Transverse colon (tissue), 4 donors: ENCODE results near the gene USP48. TPM values are rescaled to one million over a fixed set of nuclear protein-coding genes. Genes with fewer than 3 reads are reported as not detected.

Experiments used
- DNase-seq: peaks from one replicate; pipeline ENCODE4 v3.0.0-alpha.2; 2019
- H3K27ac ChIP-seq, 4 donors: fragments of 200-600 bp; sonication (generic); 2 replicates each; pipeline ENCODE4 v1.5.1; 2016 to 2018; ENCODE audit warnings: inconsistent platforms in 4 of 4
- H3K27me3 ChIP-seq: fragments of 200-600 bp; sonication (generic); 2 replicates; pipeline ENCODE4 v1.5.1; 2017; ENCODE audit warnings: inconsistent platforms
- H3K36me3 ChIP-seq, 4 donors: fragments of 200-600 bp; sonication (generic); 2 replicates each; pipeline ENCODE4 v1.5.1; 2017 to 2019; ENCODE audit warnings: inconsistent platforms in 4 of 4
- H3K4me1 ChIP-seq, 4 donors: fragments of 200-600 bp; sonication (generic); 2 replicates each; pipeline ENCODE4 v1.5.1; 2017 to 2020; ENCODE audit warnings: inconsistent platforms in 4 of 4
- H3K4me3 ChIP-seq, 4 donors: fragments of 200-600 bp; sonication (generic); 1 replicate in 1 of 4; 2 replicates in 3 of 4; pipeline versions ENCODE4 v1.5.1 to v1.6.1; 2017 to 2019; ENCODE audit warnings: inconsistent platforms in 4 of 4
- H3K9me3 ChIP-seq, 2 donors: fragments of 200-600 bp; sonication (generic); 2 replicates each; pipeline ENCODE4 v1.5.1; 2017 to 2019; ENCODE audit warnings: inconsistent platforms in 2 of 2
- CTCF ChIP-seq, 5 experiments: fragments of 200-600 bp in 3 of 5; fragments of 450-650 bp in 2 of 5; sonication (generic) in 3 of 5; IDR thresholded peaks; 1 replicate in 2 of 5; 2 replicates in 3 of 5; pipeline ENCODE4 v1.5.1; 2016 to 2017; ENCODE audit warnings: antibody characterized with exemption in 5 of 5, inconsistent platforms in 3 of 5, mild to moderate bottlenecking in 2 of 5, moderate library complexity in 1 of 5
- EP300 ChIP-seq: sonication (generic); formaldehyde crosslinking; IDR thresholded peaks from one replicate; pipeline ENCODE4 v1.6.1; 2017; ENCODE audit warnings: antibody characterized with exemption, low read depth
- POLR2A ChIP-seq: fragments of 450-650 bp; IDR thresholded peaks from one replicate; pipeline ENCODE4 v1.6.1; 2016; ENCODE audit warnings: antibody characterized with exemption, mild to moderate bottlenecking, moderate library complexity
- POLR2AphosphoS5 ChIP-seq, 3 donors: sonication (generic); formaldehyde crosslinking; IDR thresholded peaks; one replicate each; pipeline ENCODE4 v1.6.1; 2016; ENCODE audit warnings: antibody characterized with exemption in 3 of 3
- WGBS, 2 donors: methylation state at CpG; one replicate each; pipeline ENCODE4 v1.1.5; 2018; ENCODE audit warnings: low coverage in 1 of 2; 5-methylcytosine and 5-hydroxymethylcytosine counted together
- in situ Hi-C, 4 donors: fragments of 200-750 bp; cut with MboI; loops; one replicate each; pipeline versions ENCODE4 v1.15.0 to v1.15.1; 2017; ENCODE audit warnings: low sequenced_read_pairs in 3 of 4, low pct_ligation_motif_present in 1 of 4, low pct_unique_long_range_greater_than_20kb in 1 of 4
- intact Hi-C: fragments of 100-400 bp; cut with DNase I; formaldehyde crosslinking; loops from one replicate; pipeline ENCODE4 v1.15.1; 2023; ENCODE audit warnings: low total_unique reads
- total RNA-seq, 4 donors: library from RNA; depleted of rRNA; stranded (reverse); fragments of >200 nt; gene quantifications; one replicate each; pipeline ENCODE4 v1.1.0, GENCODE V29; 2016

Gene USP48
- total RNA-seq, 4 donors from 2014 or later, result 48.4 to 87.3 (median 51.4) TPM

GRCh38 chr1:21816602-21817302, 33.8 kb upstream of the USP48 start:
- DNase-seq, result no peak
- TF ChIP-seq CTCF (IDR thresholded peaks at IDR 0.05), result no peak
- no peak for TF ChIP-seq EP300
- TF ChIP-seq POLR2AphosphoS5 (IDR thresholded peaks at IDR 0.05), result no peak
- TF ChIP-seq POLR2A, result no peak
- Histone ChIP-seq H3K27me3 (peaks cover 20% of the 10 kb centered on the region), H3K36me3 (no peaks in the 10 kb centered on the region), H3K4me3 (no peak overlapping the region), H3K4me1 (peaks cover 3 to 7% (median 5%) of the 10 kb centered on the region in 4 donors), H3K9me3 (no peaks in the 10 kb centered on the region), H3K27ac (no peak overlapping the region)
- 70 to 76% methylated on average over 3 to 8 of the region's 8 CpGs for WGBS, 2 donors
- intact Hi-C loops, result no loop called here
- in situ Hi-C loops, result no loop called here

- Histone ChIP-seq H3K27me3 (peaks cover 20% of the 10 kb centered on the region), H3K4me1 (peaks cover 3 to 7% (median 5%) of the 10 kb centered on the region in 4 donors), H3K9me3 (no peaks in the 10 kb centered on the region), H3K27ac (no peak overlapping the region), H3K4me3 (no peak overlapping the region), H3K36me3 (no peaks in the 10 kb centered on the region)
- no peak for TF ChIP-seq CTCF (IDR thresholded peaks at IDR 0.05)
- TF ChIP-seq POLR2A, result no peak
- no peak for TF ChIP-seq POLR2AphosphoS5 (IDR thresholded peaks at IDR 0.05)
- intact Hi-C loops, result no loop called here
- in situ Hi-C loops, result no loop called here
- WGBS, 2 donors, result 84 to 100% methylated on average over 1 to 12 of the region's 12 CpGs
- peak; percentile 17 for DNase-seq
Observed at GRCh38 chr1:21815724-21816321, 32.9 kb upstream of the USP48 start.

- Histone ChIP-seq H3K36me3 (no peaks in the 10 kb centered on the region), H3K27ac (no peak overlapping the region), H3K9me3 (no peaks in the 10 kb centered on the region), H3K27me3 (peaks cover 20% of the 10 kb centered on the region), H3K4me3 (no peak overlapping the region), H3K4me1 (peaks cover 3 to 7% (median 5%) of the 10 kb centered on the region in 4 donors)
- TF ChIP-seq CTCF (IDR thresholded peaks at IDR 0.05) (no peak), EP300 (no peak), POLR2A (no peak), POLR2AphosphoS5 (IDR thresholded peaks at IDR 0.05) (no peak)
- no peak for DNase-seq
- 90% methylated on average over 4 to 15 of the region's 15 CpGs for WGBS, 2 donors
- in situ Hi-C loops, result no loop called here
- intact Hi-C loops, result no loop called here
Observed at GRCh38 chr1:21814981-21815582, 32.1 kb upstream of the USP48 start.

GRCh38 chr1:21814241-21814918, 31.4 kb upstream of the USP48 start:
- WGBS, 2 donors, result 19% methylated on average over 61 of the region's 65 CpGs; no CpG with 5 or more reads in 1 of the 2 donors
- TF ChIP-seq EP300, result no peak
- peak; percentile 34 to 63 (median 51) for TF ChIP-seq CTCF (IDR thresholded peaks at IDR 0.05)
- no peak for TF ChIP-seq POLR2A
- TF ChIP-seq POLR2AphosphoS5 (IDR thresholded peaks at IDR 0.05), result no peak
- Histone ChIP-seq H3K27me3 (peaks cover 20% of the 10 kb centered on the region), H3K9me3 (no peaks in the 10 kb centered on the region), H3K27ac (no peak overlapping the region), H3K36me3 (no peaks in the 10 kb centered on the region), H3K4me1 (peaks cover 3 to 7% (median 5%) of the 10 kb centered on the region in 4 donors), H3K4me3 (peak overlapping the region in 3 of 4 donors; percentile 7 to 45 (median 30))
- in situ Hi-C loops, result no loop called here
- intact Hi-C loops, result no loop called here
- DNase-seq, result peak; percentile 31
